Prostate gland (tissue), 2 donors: ENCODE measurements around the gene DNMT3A.

Source experiments
- CTCF ChIP-seq, 4 experiments: fragments of 200-600 bp in 2 of 4; fragments of 450-650 bp in 2 of 4; sonication (generic) in 2 of 4; IDR thresholded peaks; 1 replicate in 3 of 4; 2 replicates in 1 of 4; pipeline ENCODE4 v1.5.1; 2016 to 2019; ENCODE audit warnings: antibody characterized with exemption in 4 of 4, mild to moderate bottlenecking in 2 of 4, moderate library complexity in 2 of 4
- POLR2A ChIP-seq: fragments of 450-650 bp; IDR thresholded peaks from one replicate; pipeline ENCODE4 v1.6.1; 2016; ENCODE audit warnings: antibody characterized with exemption, mild to moderate bottlenecking
- POLR2AphosphoS5 ChIP-seq: sonication (generic); formaldehyde crosslinking; IDR thresholded peaks from one replicate; pipeline ENCODE4 v1.6.1; 2017; ENCODE audit warnings: antibody characterized with exemption

GRCh38 chr2:25340181-25340921 lies 1.4 kb downstream of the DNMT3A start:
- TF ChIP-seq CTCF (IDR thresholded peaks at IDR 0.05) = no peak
- no peak for TF ChIP-seq POLR2AphosphoS5
- TF ChIP-seq POLR2A = no peak
